Psoas muscle (tissue), 8 donors: ENCODE results near the gene MBD3L2. TPM values are rescaled to one million over a fixed set of nuclear protein-coding genes. Genes with fewer than 3 reads are reported as not detected.

ENCODE experiments used
- ATAC-seq, 4 donors: fragments of 200-7000 bp; cut with Tn5 transposase; one replicate each; pipeline ENCODE4 v1.9.1; 2020; ENCODE audit warnings: moderate library complexity in 3 of 4, mild to moderate bottlenecking in 2 of 4
- DNase-seq, 2 donors: peaks; one replicate each; pipeline ENCODE4 v3.0.0-alpha.2; 2020
- H3K27ac ChIP-seq: fragments of 200-600 bp; one replicate; pipeline ENCODE4 v1.8.0; 2022
- H3K27me3 ChIP-seq, 3 donors: fragments of 200-600 bp in 1 of 3; one replicate each; pipeline versions ENCODE4 v1.6.1 to v1.8.0; 2013 to 2022; ENCODE audit warnings: low read length in 2 of 3, mild to moderate bottlenecking in 2 of 3, moderate library complexity in 1 of 3; ENCODE audit not compliant: insufficient read depth in 3 of 3
- H3K36me3 ChIP-seq, 2 donors: fragments of 200-600 bp in 1 of 2; one replicate each; pipeline versions ENCODE4 v1.6.1 to v1.8.0; 2013 to 2022; ENCODE audit warnings: low read depth in 1 of 2, mild to moderate bottlenecking in 1 of 2, moderate library complexity in 1 of 2; ENCODE audit not compliant: insufficient read depth in 1 of 2
- H3K4me1 ChIP-seq: fragments of 200-600 bp; one replicate; pipeline ENCODE4 v1.8.0; 2022
- H3K4me3 ChIP-seq: fragments of 200-600 bp; one replicate; pipeline ENCODE4 v1.8.0; 2022; ENCODE audit warnings: mild to moderate bottlenecking
- H3K9me3 ChIP-seq: fragments of 200-600 bp; one replicate; pipeline ENCODE4 v1.8.0; 2022
- WGBS, 3 donors: extraction: QIAGEN DNeasy Blood & Tissue Kit; methylation state at CpG; one replicate each; pipeline versions ENCODE4 v1.1.6 to v1.1.7; 2013; 5-methylcytosine and 5-hydroxymethylcytosine counted together
- intact Hi-C, 2 donors: fragments of 100-400 bp; cut with DNase I; formaldehyde crosslinking; loops; one replicate each; pipeline versions ENCODE4 v1.11.0 to v1.14.2; 2022
- polyA plus RNA-seq, 3 donors: library from polyadenylated mRNA; stranded (reverse); fragments of 200-250 nt; gene quantifications; one replicate each; pipeline ENCODE4 v1.2.3, GENCODE V29; 2013
- total RNA-seq, 4 donors: library from RNA; stranded (reverse); fragmentation: NEBNext Ultra II Directional in 2 of 4; extraction: Animal tissue kit (Norgen Biotek cat#: 25700) in 2 of 4; gene quantifications; one replicate each; pipeline versions ENCODE4 v1.2.1 to v1.2.4, GENCODE V29; 2021 to 2023
- TF ChIP-seq, protein P1 (sequence below): fragments of 200-600 bp; IDR thresholded peaks from one replicate; pipeline ENCODE4 v1.8.0; 2022; ENCODE audit warnings: antibody characterized with exemption
- donor health status: healthy with polysubstance abuse.
- donor health status: DM: no; HTN: no; CAD: no; lungs with moderate emphysema.
- donor health status: Bipolar disorder and iron deficiency.
- donor health status: healthy.
- donor health status: DM: yes; HTN: yes; CAD: no.
- donor health status: DM: no; HTN: no; CAD: no.
- donor health status: DM: no; HTN: no; CAD: no.
- donor health status: DM: yes; HTN: yes; CAD: no.

The MBD3L2 gene
- total and polyA plus RNA-seq, 7 donors: not detected

DNA sequence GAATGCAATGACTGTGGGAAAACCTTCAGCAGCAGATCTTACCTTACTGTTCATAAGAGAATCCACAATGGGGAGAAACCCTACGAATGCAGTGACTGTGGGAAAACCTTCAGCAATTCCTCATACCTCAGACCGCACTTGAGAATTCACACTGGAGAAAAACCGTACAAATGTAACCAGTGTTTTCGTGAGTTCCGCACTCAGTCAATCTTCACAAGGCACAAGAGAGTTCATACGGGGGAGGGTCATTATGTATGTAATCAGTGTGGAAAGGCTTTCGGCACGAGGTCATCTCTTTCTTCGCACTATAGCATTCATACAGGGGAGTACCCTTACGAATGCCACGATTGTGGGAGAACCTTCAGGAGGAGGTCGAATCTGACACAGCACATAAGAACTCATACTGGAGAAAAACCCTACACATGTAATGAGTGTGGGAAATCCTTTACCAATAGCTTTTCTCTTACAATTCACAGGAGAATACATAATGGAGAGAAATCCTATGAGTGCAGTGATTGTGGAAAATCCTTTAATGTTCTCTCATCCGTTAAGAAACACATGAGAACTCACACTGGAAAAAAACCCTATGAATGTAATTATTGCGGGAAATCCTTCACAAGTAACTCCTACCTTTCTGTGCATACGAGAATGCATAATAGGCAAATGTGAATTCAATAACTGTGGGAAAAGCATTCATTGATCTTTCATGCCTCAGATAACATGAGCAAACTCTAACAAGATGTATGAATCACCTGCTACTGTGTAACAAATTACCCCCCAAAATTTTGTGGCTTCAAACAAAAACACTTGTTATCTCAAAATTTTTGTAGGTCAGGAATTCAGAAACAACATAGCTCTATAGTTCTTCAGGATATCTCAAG is 34.2 kb downstream of the MBD3L2 start:
- Histone ChIP-seq H3K9me3 (peaks cover 87% of the 10 kb centered on the region), H3K27me3 (no peaks in the 10 kb centered on the region), H3K4me1 (no peaks in the 10 kb centered on the region), H3K27ac (no peak overlapping the region), H3K4me3 (no peak overlapping the region), H3K36me3 (peaks cover 57 to 71% of the 10 kb centered on the region in 2 donors)
- ATAC-seq: no peak
- intact Hi-C loops: no loop called here
- TF ChIP-seq, protein P1, sequence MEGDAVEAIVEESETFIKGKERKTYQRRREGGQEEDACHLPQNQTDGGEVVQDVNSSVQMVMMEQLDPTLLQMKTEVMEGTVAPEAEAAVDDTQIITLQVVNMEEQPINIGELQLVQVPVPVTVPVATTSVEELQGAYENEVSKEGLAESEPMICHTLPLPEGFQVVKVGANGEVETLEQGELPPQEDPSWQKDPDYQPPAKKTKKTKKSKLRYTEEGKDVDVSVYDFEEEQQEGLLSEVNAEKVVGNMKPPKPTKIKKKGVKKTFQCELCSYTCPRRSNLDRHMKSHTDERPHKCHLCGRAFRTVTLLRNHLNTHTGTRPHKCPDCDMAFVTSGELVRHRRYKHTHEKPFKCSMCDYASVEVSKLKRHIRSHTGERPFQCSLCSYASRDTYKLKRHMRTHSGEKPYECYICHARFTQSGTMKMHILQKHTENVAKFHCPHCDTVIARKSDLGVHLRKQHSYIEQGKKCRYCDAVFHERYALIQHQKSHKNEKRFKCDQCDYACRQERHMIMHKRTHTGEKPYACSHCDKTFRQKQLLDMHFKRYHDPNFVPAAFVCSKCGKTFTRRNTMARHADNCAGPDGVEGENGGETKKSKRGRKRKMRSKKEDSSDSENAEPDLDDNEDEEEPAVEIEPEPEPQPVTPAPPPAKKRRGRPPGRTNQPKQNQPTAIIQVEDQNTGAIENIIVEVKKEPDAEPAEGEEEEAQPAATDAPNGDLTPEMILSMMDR: no peak
- DNase-seq: no peak
- WGBS, 3 donors: 97 to 98% (median 97%) methylated on average over 15 of the region's 15 CpGs

DNA sequence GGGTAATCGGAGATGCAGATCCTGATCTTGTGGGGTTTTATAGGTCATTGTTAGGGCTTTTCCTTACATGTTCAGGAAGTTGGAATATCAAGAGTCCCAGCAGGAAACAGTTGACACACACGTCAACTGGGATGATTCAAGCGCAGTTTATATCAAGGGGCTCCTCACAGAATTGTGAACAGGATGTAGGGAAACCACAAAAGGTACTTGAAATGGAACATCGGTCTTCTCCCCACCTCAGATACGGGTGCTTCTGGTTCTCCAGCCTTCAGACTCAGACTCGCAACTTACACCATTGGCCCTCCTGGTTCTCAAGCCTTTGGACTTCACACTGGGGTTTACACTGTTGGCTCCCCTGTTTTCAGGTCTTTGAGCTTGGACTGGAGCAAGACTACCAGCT is 39.9 kb downstream of the MBD3L2 start:
- H3K4me1 ChIP-seq: no peaks in the 10 kb centered on the region
- H3K27ac ChIP-seq: no peak overlapping the region
- DNase-seq (no peak), ATAC-seq (no peak)
- peaks cover 62% of the 10 kb centered on the region for H3K9me3 ChIP-seq
- no peaks in the 10 kb centered on the region for H3K27me3 ChIP-seq
- H3K36me3 ChIP-seq: peaks cover 22 to 38% of the 10 kb centered on the region in 2 donors
- intact Hi-C loops: no loop called here
- H3K4me3 ChIP-seq: no peak overlapping the region
- 93 to 96% (median 96%) methylated on average over 6 of the region's 6 CpGs for WGBS, 3 donors
- TF ChIP-seq, protein P1: no peak

DNA sequence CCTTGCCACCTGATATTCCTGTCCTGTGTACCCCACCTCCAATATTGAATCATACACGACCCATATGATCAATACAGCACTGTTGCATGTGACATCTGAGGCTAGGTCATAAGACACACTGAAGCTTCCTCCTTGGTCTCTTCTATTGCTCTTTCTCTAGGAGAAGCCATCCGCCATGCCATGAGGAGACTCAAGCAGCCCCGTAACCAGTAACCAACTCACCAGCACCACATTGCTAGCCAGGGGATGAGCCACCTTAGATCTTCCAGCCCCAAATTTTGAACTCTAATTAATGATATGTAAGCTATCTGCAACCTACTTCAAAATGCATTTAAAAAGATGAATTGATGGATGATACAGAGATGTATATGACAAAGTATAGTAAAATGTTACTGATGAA is 49.0 kb downstream of the MBD3L2 start:
- peaks cover 7% of the 10 kb centered on the region for H3K9me3 ChIP-seq
- peak overlapping the region; percentile 97 for H3K27ac ChIP-seq
- ATAC-seq: no peak
- TF ChIP-seq, protein P1: no peak
- 95 to 99% (median 96%) methylated on average over 3 of the region's 3 CpGs for WGBS, 3 donors
- no peak for DNase-seq
- no peaks in the 10 kb centered on the region for H3K36me3 ChIP-seq
- H3K4me3 ChIP-seq: peak overlapping the region; percentile 89
- H3K4me1 ChIP-seq: peaks cover 5% of the 10 kb centered on the region
- no peaks in the 10 kb centered on the region for H3K27me3 ChIP-seq
- intact Hi-C loops: no loop called here

DNA sequence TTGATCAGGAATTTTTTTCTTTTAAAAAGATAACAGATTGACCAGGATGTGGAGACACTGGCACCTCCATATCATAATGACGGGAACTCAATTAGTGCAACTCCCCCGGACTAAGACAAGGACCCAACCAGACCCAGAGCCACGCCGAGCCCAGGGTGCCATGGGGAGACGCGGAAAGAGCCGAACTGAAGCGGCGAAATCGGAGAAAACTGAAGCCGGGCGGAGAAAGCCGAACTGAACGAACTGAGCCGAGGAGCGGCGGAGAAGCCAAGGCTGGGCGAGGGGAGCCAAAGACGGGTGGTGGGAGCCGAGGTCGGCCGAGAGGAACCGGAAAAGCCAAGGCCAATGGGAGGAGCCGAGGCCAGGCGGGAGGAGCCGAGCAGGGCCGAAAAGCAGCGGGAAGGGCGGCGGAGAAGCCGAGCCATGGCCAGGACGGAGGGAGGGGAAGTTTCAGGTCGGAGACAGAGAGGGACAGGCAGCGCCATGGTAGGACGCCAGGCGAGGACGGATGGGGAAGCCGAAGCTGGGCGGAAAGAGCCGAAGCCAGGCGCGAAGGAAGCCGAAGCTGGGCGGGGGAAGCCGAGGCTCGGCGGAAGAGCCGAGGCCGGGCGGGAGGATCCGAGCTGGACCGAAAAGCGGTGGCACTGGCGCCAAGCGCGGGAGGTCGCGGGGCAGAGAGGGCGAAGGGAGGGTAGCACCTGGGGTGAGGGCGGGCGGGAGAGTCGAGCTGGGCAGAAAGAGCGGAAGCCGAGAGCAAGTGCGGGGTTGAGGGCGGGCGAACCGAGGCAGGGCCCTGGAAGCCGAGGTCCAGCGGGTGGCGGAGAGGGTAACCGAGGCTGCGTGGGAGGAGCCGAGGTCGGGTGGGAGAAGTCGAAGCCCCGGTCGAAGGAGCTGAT is 49.8 kb downstream of the MBD3L2 start:
- peaks cover 5% of the 10 kb centered on the region for H3K4me1 ChIP-seq
- DNase-seq: peak; percentile 93 to 97
- intact Hi-C loops: no loop called here
- peak overlapping the region; percentile 97 for H3K27ac ChIP-seq
- TF ChIP-seq, protein P1: no peak
- H3K4me3 ChIP-seq: peak overlapping the region; percentile 89
- 0 to 1% (median 1%) methylated on average over 77 to 78 of the region's 78 CpGs for WGBS, 3 donors
- no peaks in the 10 kb centered on the region for H3K36me3 ChIP-seq
- ATAC-seq: peak; percentile 95 to 98 (median 96)
- peaks cover 7% of the 10 kb centered on the region for H3K9me3 ChIP-seq
- no peaks in the 10 kb centered on the region for H3K27me3 ChIP-seq
